Stimulated activated CD4-positive, alpha-beta T cell treated with anti-CD3 and anti-CD28 coated beads, Interleukin-15, amount 100 ng/mL, for 1 hour (primary cell): ENCODE data around the gene ROR1.
"Not testable (repeated sequence)": the region's sequence is repeated elsewhere in the genome, so short reads cannot be mapped to it uniquely, and the experiment has no call there.

ENCODE experiments used
- DNase-seq, 2 donors: peaks; one replicate each; pipeline ENCODE4 v3.0.0-alpha.2; 2020; ENCODE audit warnings: low read depth in 1 of 2, low spot score in 1 of 2

Gene ROR1

GRCh38 chr1:64090436-64090835 is 316.6 kb downstream of the ROR1 start:
- DNase-seq = no peak

GRCh38 chr1:64092851-64093371 is 319.1 kb downstream of the ROR1 start:
- no peak for DNase-seq

GRCh38 chr1:64093941-64094340 is 320.1 kb downstream of the ROR1 start:
- no peak for DNase-seq

GRCh38 chr1:64095832-64096231 is 322.0 kb downstream of the ROR1 start:
- DNase-seq = no peak

GRCh38 chr1:64097859-64098258 is 324.0 kb downstream of the ROR1 start:
- DNase-seq = no peak

- no peak for DNase-seq
Measured at GRCh38 chr1:64098436-64098835, 324.6 kb downstream of the ROR1 start.

GRCh38 chr1:64098846-64099582 is 325.2 kb downstream of the ROR1 start:
- DNase-seq = no peak

- no peak for DNase-seq
Measured at GRCh38 chr1:64100791-64101190, 327.0 kb downstream of the ROR1 start.

GRCh38 chr1:64104585-64104984 is 330.8 kb downstream of the ROR1 start:
- not testable (repeated sequence) for DNase-seq

GRCh38 chr1:64107118-64107519 is 333.3 kb downstream of the ROR1 start:
- no peak for DNase-seq

- DNase-seq = no peak
Measured at GRCh38 chr1:64107632-64108031, 333.8 kb downstream of the ROR1 start.

- no peak for DNase-seq
Measured at GRCh38 chr1:64110924-64111777, 337.3 kb downstream of the ROR1 start.

- no peak for DNase-seq
Measured at GRCh38 chr1:64111787-64112186, 338.0 kb downstream of the ROR1 start.

- DNase-seq = no peak
Measured at GRCh38 chr1:64112281-64112680, 338.5 kb downstream of the ROR1 start.

- DNase-seq = no peak
Measured at GRCh38 chr1:64114012-64114525, 340.3 kb downstream of the ROR1 start.

- DNase-seq = no peak
Measured at GRCh38 chr1:64116537-64116936, 342.7 kb downstream of the ROR1 start.

- DNase-seq = no peak
Measured at GRCh38 chr1:64117492-64117891, 343.7 kb downstream of the ROR1 start.

- DNase-seq = no peak
Measured at GRCh38 chr1:64121766-64122385, 348.1 kb downstream of the ROR1 start.

GRCh38 chr1:64122588-64122987 is 348.8 kb downstream of the ROR1 start:
- no peak for DNase-seq

GRCh38 chr1:64124704-64125440 is 351.1 kb downstream of the ROR1 start:
- DNase-seq = no peak

- no peak for DNase-seq
Measured at GRCh38 chr1:64126581-64126980, 352.8 kb downstream of the ROR1 start.
